CD4-positive, CD25-positive, alpha-beta regulatory T cell (primary cell): Measurements from ENCODE around the gene PAEP. TPM values are rescaled to one million over a fixed set of nuclear protein-coding genes. Genes with fewer than 3 reads are reported as not detected.

Source experiments
- ATAC-seq, 2 donors: fragments of 150-1000 bp; cut with Tn5 transposase; one replicate each; pipeline ENCODE4 v1.10.0; 2021; ENCODE audit warnings: low read depth in 2 of 2, moderate number of reproducible peaks in 2 of 2, moderate library complexity in 1 of 2
- DNase-seq, 3 donors: peaks; one replicate each; pipeline versions ENCODE4 v3.0.0 to v3.0.0-alpha.2; 2012 to 2022; ENCODE audit warnings: mixed read lengths in 1 of 3
- H3K27ac ChIP-seq: one replicate; pipeline ENCODE4 v1.7.0; 2013; ENCODE audit warnings: mild to moderate bottlenecking, low read length; ENCODE audit not compliant: insufficient read depth, poor library complexity, severe bottlenecking
- H3K27me3 ChIP-seq: one replicate; pipeline ENCODE4 v1.7.0; 2013; ENCODE audit warnings: low read length; ENCODE audit not compliant: control insufficient read depth, insufficient read depth
- H3K36me3 ChIP-seq: one replicate; pipeline ENCODE4 v1.7.0; 2013; ENCODE audit warnings: mild to moderate bottlenecking, low read length, moderate library complexity; ENCODE audit not compliant: control insufficient read depth, insufficient read depth
- H3K4me1 ChIP-seq: 2 replicates; pipeline ENCODE4 v1.7.0; 2013; ENCODE audit warnings: mild to moderate bottlenecking, low read length; ENCODE audit not compliant: insufficient read depth, control insufficient read depth, poor library complexity, severe bottlenecking
- H3K4me3 ChIP-seq: one replicate; pipeline ENCODE4 v1.7.0; 2013; ENCODE audit warnings: low read depth, mild to moderate bottlenecking, low read length, moderate library complexity
- H3K9me3 ChIP-seq, 2 experiments: 1 replicate in 1 of 2; 2 replicates in 1 of 2; pipeline ENCODE4 v1.7.0; 2013; ENCODE audit warnings: low read length in 2 of 2, mild to moderate bottlenecking in 1 of 2, moderate library complexity in 1 of 2; ENCODE audit not compliant: control insufficient read depth in 2 of 2
- H3K27ac Mint-ChIP-seq, 3 donors: one replicate each; pipeline ENCODE4 v1.8.0; 2020 to 2022; ENCODE audit warnings: mild to moderate bottlenecking in 3 of 3, mixed read lengths in 3 of 3, moderate library complexity in 2 of 3
- H3K27me3 Mint-ChIP-seq: one replicate; pipeline ENCODE4 v1.8.0; 2022; ENCODE audit warnings: mild to moderate bottlenecking, mixed read lengths
- H3K36me3 Mint-ChIP-seq: one replicate; pipeline ENCODE4 v1.8.0; 2020; ENCODE audit warnings: mixed read lengths
- H3K4me1 Mint-ChIP-seq, 4 donors: one replicate each; pipeline ENCODE4 v1.8.0; 2020 to 2022; ENCODE audit warnings: mixed read lengths in 4 of 4, mild to moderate bottlenecking in 1 of 4
- H3K4me3 Mint-ChIP-seq, 4 donors: one replicate each; pipeline ENCODE4 v1.8.0; 2020 to 2022; ENCODE audit warnings: mild to moderate bottlenecking in 4 of 4, mixed read lengths in 4 of 4, moderate library complexity in 3 of 4
- H3K9me3 Mint-ChIP-seq, 7 donors: one replicate each; pipeline ENCODE4 v1.8.0; 2020 to 2022; ENCODE audit warnings: mixed read lengths in 7 of 7, mild to moderate bottlenecking in 3 of 7, moderate library complexity in 2 of 7
- polyA plus RNA-seq, 4 donors: library from polyadenylated mRNA; unstranded; fragments of 300-500 nt; fragmentation: Illumina TruSeq; gene quantifications; one replicate each; pipeline ENCODE4 v1.2.3, GENCODE V29; 2021
- total RNA-seq: library from RNA; stranded (reverse); gene quantifications from one replicate; pipeline ENCODE4 v1.2.3, GENCODE V29; 2022

Gene PAEP
- total and polyA plus RNA-seq, 5 donors from 2014 or later: not detected

DNA sequence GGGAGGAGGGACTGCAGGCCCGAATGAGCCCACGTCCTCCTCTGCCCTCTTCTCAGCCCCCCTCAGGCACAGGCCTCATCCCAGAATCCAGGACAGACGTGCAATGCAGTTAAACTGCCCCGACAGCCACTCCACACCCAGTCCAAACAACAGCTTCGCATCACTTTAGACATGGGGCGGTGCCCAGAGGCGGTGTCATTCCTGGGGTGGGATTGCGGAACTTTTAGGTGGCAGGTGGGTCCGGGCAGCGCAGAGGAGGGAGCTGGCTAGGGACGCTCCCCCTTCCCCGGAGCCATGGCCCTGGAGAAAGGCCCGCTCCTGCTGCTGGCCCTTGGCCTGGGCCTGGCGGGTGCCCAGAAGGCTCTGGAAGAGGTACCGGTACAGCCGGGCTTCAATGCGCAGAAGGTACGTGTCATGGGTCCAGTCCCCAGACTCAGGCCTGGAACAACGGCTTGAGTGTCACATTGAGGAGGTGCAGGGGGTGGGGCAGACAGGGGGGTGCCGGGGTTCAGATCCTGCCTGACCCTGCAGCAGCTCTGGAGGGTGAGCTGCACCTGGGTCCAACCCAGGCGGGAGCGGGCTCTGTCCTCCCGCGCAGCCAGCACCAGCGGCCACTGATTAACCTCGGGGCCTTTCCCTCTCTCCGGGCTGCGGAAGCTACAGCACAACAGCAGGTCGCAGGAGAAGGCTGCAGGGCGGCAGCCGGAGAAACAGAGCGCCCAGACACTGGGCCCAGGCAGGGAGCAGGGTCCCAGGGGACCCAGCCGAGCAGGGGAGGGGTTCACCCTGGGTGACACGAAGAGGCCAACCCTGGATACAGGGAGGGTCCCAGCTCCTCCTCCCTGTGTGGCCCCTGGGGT is 52.6 kb downstream of the PAEP start:
- no peaks in the 10 kb centered on the region for H3K27me3 Mint-ChIP-seq
- H3K36me3 ChIP-seq: no peaks in the 10 kb centered on the region
- no peak overlapping the region for H3K4me3 Mint-ChIP-seq
- H3K27me3 ChIP-seq: no peaks in the 10 kb centered on the region
- H3K27ac Mint-ChIP-seq: no peak overlapping the region
- no peaks in the 10 kb centered on the region for H3K4me1 ChIP-seq
- H3K36me3 Mint-ChIP-seq: no peaks in the 10 kb centered on the region
- no peaks in the 10 kb centered on the region for H3K4me1 Mint-ChIP-seq
- ATAC-seq: no peak
- H3K9me3 Mint-ChIP-seq: peaks cover 0 to 3% (median 0%) of the 10 kb centered on the region in 7 donors
- no peak for DNase-seq
- H3K4me3 ChIP-seq: no peak overlapping the region
- no peak overlapping the region for H3K27ac ChIP-seq
- H3K9me3 ChIP-seq: no peaks in the 10 kb centered on the region

DNA sequence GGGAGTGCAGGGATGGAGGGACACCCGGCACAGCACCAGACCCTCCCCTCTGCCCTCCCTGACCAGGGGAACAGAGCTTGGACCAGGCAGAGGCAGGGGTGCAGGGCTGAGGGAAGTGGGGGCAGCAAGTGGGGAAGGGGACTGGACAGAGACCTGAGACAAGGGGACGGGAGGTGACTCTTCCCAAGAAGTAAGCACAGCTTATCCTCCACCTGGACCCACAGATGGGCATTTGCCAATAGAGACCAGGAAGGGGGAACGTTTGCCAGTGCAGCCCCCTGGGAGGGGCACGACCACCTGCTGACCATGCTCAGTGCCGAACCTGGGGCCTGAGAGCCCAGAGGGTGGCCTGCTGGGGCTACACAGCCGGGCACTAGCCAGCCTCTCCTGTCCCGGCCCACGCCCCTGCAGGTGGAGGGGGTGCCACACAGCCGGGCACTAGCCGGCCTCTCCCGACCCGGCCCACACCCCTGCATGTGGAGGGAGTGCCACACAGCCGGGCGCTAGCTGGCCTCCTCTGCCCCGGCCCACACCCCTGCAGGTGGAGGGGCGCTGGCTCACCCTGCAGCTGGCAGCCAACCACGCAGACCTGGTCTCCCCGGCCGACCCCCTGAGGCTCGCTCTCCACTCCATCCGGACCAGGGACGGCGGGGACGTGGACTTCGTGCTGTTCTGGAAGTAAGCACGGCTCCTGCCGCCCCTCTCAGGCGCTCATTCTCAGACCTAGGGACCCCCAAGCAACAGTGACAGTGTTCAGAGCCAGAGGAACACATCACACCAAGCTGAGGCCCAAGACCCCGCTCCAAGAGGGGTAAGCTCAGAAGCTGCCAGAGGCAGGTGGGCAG is 53.5 kb downstream of the PAEP start:
- Histone ChIP-seq H3K9me3 (no peaks in the 10 kb centered on the region), H3K4me3 (no peak overlapping the region), H3K27me3 (no peaks in the 10 kb centered on the region), H3K27ac (no peak overlapping the region), H3K36me3 (no peaks in the 10 kb centered on the region), H3K4me1 (no peaks in the 10 kb centered on the region)
- H3K27ac Mint-ChIP-seq: no peak overlapping the region
- peaks cover 0 to 2% (median 0%) of the 10 kb centered on the region in 7 donors for H3K9me3 Mint-ChIP-seq
- no peak for DNase-seq
- no peak for ATAC-seq
- no peak overlapping the region for H3K4me3 Mint-ChIP-seq
- no peaks in the 10 kb centered on the region for H3K27me3 Mint-ChIP-seq
- no peaks in the 10 kb centered on the region for H3K36me3 Mint-ChIP-seq
- no peaks in the 10 kb centered on the region for H3K4me1 Mint-ChIP-seq

DNA sequence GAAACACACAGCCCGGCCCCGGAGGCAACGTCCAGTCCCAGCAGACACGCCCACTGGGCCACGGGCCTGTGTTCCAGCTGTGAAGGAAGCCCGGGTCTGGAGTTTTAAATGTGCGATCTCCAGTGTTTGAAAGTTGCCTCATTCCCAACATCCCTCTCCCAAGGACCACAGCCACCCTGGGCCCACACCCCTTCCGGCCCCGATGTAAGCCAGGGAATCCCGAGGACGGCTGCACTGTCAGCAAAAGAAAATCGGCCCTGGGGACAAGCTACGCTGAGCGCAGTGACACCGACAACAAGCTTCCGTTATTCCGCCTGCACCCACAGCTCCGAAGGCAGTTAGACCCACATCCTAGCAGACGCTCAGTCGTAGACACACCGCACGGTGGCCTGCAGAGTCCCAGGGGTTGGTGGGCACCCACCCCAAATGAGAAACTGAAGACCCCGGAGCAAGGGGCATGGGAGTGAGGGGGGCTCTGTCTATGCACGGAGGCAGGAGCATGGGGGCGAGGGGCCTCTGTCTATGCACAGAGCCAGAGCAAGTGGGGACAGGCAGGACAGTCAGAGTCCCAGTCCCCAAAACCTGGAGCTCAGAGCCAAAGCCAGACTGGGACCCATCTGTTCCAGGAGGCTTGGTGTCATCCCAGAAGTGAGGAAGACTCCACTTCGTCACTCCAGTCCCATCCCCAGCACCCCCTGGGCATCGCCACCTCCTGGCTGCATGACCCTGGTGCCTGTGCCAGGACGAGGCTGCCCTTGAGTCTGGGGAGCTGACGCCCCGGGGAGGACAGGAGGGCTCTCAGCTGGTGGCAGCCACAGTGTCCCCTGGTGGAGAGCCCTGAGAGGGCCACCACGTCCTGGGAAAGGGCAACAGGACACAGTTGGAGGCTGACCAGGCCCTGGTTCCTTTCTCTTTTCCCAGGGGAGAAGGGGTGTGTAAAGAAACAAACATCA is 54.4 kb downstream of the PAEP start:
- Histone ChIP-seq H3K27me3 (no peaks in the 10 kb centered on the region), H3K27ac (no peak overlapping the region), H3K4me3 (no peak overlapping the region), H3K4me1 (no peaks in the 10 kb centered on the region), H3K9me3 (no peaks in the 10 kb centered on the region), H3K36me3 (no peaks in the 10 kb centered on the region)
- H3K36me3 Mint-ChIP-seq: no peaks in the 10 kb centered on the region
- no peaks in the 10 kb centered on the region for H3K4me1 Mint-ChIP-seq
- no peaks in the 10 kb centered on the region for H3K27me3 Mint-ChIP-seq
- no peak overlapping the region for H3K27ac Mint-ChIP-seq
- peaks cover 0 to 2% (median 0%) of the 10 kb centered on the region in 7 donors for H3K9me3 Mint-ChIP-seq
- ATAC-seq (no peak), DNase-seq (no peak)
- no peak overlapping the region for H3K4me3 Mint-ChIP-seq

Other genes starting within 250 kb of the PAEP start
- 2.5 TPM for gene PPP1R26, start 82.0 kb upstream of the PAEP start, total RNA-seq
- gene PPP1R26, start 82.0 kb upstream of the PAEP start, polyA plus RNA-seq: under 1 TPM in 3 of 4 donors, not detected in 1; 0.05 to 0.64 (median 0.06) TPM
- gene MRPS2, start 61.1 kb upstream of the PAEP start, total RNA-seq: 18.1 TPM
- gene MRPS2, start 61.1 kb upstream of the PAEP start, polyA plus RNA-seq: 10 to 100 TPM; 47.1 to 56.7 (median 53.5) TPM
- gene LCN1, start 40.3 kb upstream of the PAEP start, total RNA-seq: not detected
- not detected for gene LCN1, start 40.3 kb upstream of the PAEP start, polyA plus RNA-seq
- not detected for gene OBP2A, start 15.6 kb upstream of the PAEP start, total RNA-seq
- not detected for gene OBP2A, start 15.6 kb upstream of the PAEP start, polyA plus RNA-seq
- not detected for gene GLT6D1, start 77.8 kb downstream of the PAEP start, total RNA-seq
- gene GLT6D1, start 77.8 kb downstream of the PAEP start, polyA plus RNA-seq: not detected
- gene LCN9, start 101.6 kb downstream of the PAEP start, total RNA-seq: not detected
- not detected for gene LCN9, start 101.6 kb downstream of the PAEP start, polyA plus RNA-seq
- not detected for gene SOHLH1, start 137.7 kb downstream of the PAEP start, total RNA-seq
- gene SOHLH1, start 137.7 kb downstream of the PAEP start, polyA plus RNA-seq: not detected
- gene KCNT1, start 140.4 kb downstream of the PAEP start, total RNA-seq: not detected
- gene KCNT1, start 140.4 kb downstream of the PAEP start, polyA plus RNA-seq: not detected